ENCODE measurements around the gene LRRC1. TPM values are rescaled to one million over a fixed set of nuclear protein-coding genes. Genes with fewer than 3 reads are reported as not detected.

LRRC1 gene
- total RNA-seq, 1 experiment from 2014 or later, result 10.3 TPM

DNA sequence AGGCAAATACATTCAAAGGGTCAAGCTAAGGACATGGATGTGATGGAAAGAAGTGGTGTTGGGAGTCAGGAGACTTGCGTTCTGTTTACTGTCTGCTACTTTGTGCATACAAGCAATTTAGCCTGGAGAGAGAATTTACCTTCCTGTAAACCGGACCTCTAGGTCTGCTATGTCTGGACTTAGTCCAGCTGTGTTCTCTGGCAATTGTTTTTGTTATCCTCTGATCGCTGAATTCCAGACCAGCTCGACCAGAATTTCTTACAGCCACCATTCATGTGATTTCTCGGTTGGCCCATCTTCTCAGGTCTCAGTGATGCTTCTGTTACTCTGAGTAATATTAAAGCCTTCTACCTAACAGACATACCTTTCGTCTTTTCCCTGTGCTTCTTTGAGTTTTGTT, 75.2 kb downstream of the LRRC1 start:
- TF ChIP-seq, protein P1, sequence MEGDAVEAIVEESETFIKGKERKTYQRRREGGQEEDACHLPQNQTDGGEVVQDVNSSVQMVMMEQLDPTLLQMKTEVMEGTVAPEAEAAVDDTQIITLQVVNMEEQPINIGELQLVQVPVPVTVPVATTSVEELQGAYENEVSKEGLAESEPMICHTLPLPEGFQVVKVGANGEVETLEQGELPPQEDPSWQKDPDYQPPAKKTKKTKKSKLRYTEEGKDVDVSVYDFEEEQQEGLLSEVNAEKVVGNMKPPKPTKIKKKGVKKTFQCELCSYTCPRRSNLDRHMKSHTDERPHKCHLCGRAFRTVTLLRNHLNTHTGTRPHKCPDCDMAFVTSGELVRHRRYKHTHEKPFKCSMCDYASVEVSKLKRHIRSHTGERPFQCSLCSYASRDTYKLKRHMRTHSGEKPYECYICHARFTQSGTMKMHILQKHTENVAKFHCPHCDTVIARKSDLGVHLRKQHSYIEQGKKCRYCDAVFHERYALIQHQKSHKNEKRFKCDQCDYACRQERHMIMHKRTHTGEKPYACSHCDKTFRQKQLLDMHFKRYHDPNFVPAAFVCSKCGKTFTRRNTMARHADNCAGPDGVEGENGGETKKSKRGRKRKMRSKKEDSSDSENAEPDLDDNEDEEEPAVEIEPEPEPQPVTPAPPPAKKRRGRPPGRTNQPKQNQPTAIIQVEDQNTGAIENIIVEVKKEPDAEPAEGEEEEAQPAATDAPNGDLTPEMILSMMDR (conservative IDR thresholded peaks at IDR 0.05), result no peak

More for the DNA sequence above, 75.2 kb downstream of the LRRC1 start:
- Histone ChIP-seq H3K18ac (ENCODE audit: insufficient read length, low read depth, low read length) (no peak overlapping the region), H4K20me1 (ENCODE audit: control insufficient read depth, insufficient read depth, insufficient read length) (no peaks in the 10 kb centered on the region), H3K9ac (ENCODE audit: extremely low read depth, insufficient read length, low read length) (no peak overlapping the region), H4K8ac (replicated peaks; ENCODE audit: insufficient read length, low read depth, low read length) (no peak overlapping the region), H3K4me1 (ENCODE audit: insufficient read depth, low read length) (no peaks in the 10 kb centered on the region), H2BK120ac (ENCODE audit: low read depth, low read length, poor library complexity, severe bottlenecking) (no peak overlapping the region), H3K79me2 (ENCODE audit: insufficient read depth, low read length) (no peaks in the 10 kb centered on the region), H3T11ph (ENCODE audit: low read length) (no peak overlapping the region), H4K91ac (ENCODE audit: insufficient read length, low read depth, low read length) (no peak overlapping the region), H3K27ac (ENCODE audit: insufficient read length, low read depth, low read length) (no peak overlapping the region), H3K4ac (ENCODE audit: low read depth, low read length) (no peak overlapping the region), H2BK15ac (ENCODE audit: low read depth, low read length) (no peak overlapping the region), H2BK20ac (ENCODE audit: low read depth, low read length, poor library complexity, severe bottlenecking) (no peak overlapping the region), H3K56ac (ENCODE audit: insufficient read length, low read depth, low read length) (no peak overlapping the region), H2BK5ac (ENCODE audit: insufficient read length, low read length) (no peak overlapping the region), H2BK12ac (ENCODE audit: insufficient read length, low read depth, low read length) (no peak overlapping the region), H3K23ac (ENCODE audit: insufficient read length, low read depth, low read length) (no peak overlapping the region), H3K14ac (ENCODE audit: insufficient read depth, low read length) (no peak overlapping the region), H2AK5ac (ENCODE audit: insufficient read length, low read length) (no peak overlapping the region), H3K4me2 (ENCODE audit: insufficient read depth, insufficient read length, low read length) (no peak overlapping the region), H3K79me1 (ENCODE audit: insufficient read depth, low read depth, low read length, poor library complexity, severe bottlenecking) (peaks cover 2% of the 10 kb centered on the region), H3K9me3 (ENCODE audit: control insufficient read depth, low read depth, low read length) (no peaks in the 10 kb centered on the region), H2AFZ (ENCODE audit: low read length) (no peak overlapping the region), H3K23me2 (ENCODE audit: insufficient read length, low read depth, low read length, poor library complexity, severe bottlenecking) (no peaks in the 10 kb centered on the region), H3K27me3 (ENCODE audit: insufficient read depth, low read length) (no peaks in the 10 kb centered on the region), H4K5ac (ENCODE audit: insufficient read length, low read depth, low read length) (no peak overlapping the region)
- H3K4me3 Mint-ChIP-seq, result no peak overlapping the region
- H3K4me1 Mint-ChIP-seq, result no peaks in the 10 kb centered on the region
- peaks cover 0 to 6% (median 2%) of the 10 kb centered on the region in 3 experiments; a peak in 4 of 7 replicates for H3K36me3 Mint-ChIP-seq (ENCODE audit: insufficient read depth in 1 of 3, low read depth in 3 of 3)
- H3K9me3 Mint-ChIP-seq, result peaks cover 0 to 5% of the 10 kb centered on the region in 2 experiments; a peak in 3 of 5 replicates
- H3K27ac Mint-ChIP-seq, result no peak overlapping the region
- no peaks in the 10 kb centered on the region for H3K27me3 Mint-ChIP-seq (ENCODE audit: low read depth)
- WGBS (ENCODE audit: extremely low coverage, insufficient read length, low lambda C conversion rate), result no CpG with 5 or more reads among the region's 6 CpGs
- no peak for DNase-seq

All from H9 (cell line).